CD4-positive, alpha-beta T cell treated with Interleukin-6 for 4 hours (primary cell): ENCODE data around the gene GMDS.
A peak's percentile ranks its signal among the peaks of the same experiment; 100 is the strongest.

Experiments
- DNase-seq: peaks from one replicate; pipeline ENCODE4 v3.0.0-alpha.2; 2020; ENCODE audit warnings: mixed read lengths

The GMDS gene

DNA sequence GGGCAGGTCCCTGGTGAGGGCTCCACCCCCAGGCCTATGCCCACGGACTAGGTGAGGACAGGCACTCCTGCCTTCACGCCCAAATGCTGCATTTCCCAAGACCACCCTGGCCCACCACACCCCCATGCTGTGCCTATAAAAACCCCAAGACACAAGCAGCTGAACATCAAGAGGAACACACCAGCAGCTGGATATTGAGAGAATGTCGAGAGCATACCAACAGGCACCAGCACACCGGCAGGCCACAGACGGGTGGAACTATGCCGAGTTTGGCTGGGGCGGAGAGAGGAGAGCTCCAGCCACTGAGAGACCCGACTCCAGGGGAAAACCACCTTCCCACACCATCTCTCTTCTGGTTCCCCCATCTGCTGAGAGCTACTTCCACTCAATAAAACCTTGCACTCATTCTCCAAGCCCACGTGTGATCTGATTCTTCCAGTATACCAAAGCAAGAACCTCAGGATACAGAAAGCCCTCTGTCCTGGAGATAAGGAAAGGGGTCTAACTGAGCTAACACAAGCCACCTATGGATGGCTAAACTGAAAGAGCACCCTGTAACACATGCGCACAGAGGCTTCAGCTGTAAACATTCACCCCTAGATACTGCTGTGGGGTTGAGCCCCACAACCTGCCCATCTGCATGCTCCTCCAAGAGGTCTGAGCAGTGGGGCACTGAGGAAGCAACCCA, 319.5 kb downstream of the GMDS start:
- no peak for DNase-seq

DNA sequence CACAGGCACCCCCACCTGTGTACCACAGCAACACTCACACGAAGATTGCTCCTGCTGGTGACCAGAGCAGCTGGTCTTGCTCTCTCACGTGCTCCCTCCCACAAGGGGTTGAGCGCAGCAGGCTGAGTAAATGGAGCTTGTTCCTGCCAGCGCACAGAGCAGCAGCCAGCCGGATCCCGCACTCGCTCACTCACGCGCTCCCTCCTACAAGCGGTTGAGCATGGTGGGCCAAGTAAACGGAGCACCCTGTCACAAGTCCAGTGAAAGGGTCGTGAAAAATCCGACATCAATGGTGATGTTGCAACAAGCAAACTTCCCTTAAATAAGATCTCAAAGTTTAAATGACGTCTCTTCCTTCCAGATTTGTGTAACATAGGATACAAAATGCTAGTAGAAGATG, 322.0 kb downstream of the GMDS start:
- no peak for DNase-seq

GRCh38 chr6:1917626-1918371, 327.6 kb downstream of the GMDS start:
- DNase-seq = peak; percentile 6

- no peak for DNase-seq
These were observed 328.9 kb downstream of the GMDS start for GRCh38 chr6:1916334-1917070.

- no peak for DNase-seq
These were observed 330.2 kb downstream of the GMDS start for GRCh38 chr6:1915226-1915625.

- no peak for DNase-seq
These were observed 331.8 kb downstream of the GMDS start for GRCh38 chr6:1913577-1913976.

DNA sequence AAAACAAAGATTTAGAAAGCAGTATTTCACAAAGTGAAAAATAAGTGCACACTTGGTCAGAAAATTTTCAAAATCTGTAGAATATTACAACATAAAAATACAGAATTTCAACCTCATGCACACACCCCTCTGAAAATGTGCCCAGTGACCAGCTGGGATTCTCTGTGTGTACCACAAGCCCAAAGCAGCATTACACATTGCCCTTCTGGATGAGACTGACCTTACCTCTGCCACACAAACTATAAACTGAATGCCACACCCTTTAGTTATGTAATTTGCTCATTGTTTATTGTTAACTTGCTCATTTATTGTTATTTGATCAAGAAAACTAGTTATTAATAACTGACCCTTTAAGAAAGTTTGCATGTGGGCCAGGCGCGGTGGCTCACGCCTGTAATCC, 332.7 kb downstream of the GMDS start:
- DNase-seq = no peak

DNA sequence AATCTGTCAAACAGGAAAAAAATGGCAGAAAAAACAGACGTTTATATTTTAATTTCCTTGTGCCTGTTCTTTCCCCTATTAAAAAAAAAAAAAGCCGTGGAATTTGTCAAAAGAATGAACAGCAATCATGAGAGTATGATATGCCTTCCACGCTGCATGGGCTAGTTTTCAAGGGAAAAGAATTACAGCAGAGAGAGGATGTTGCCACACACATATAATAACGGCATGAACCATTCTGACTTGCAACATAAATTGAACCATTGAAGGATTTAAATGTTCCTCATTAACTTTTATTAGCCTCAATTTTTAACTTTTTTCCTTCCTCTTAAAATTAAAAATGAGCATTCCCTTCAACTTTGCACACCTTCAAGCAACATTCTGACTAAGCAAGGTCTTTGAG, 333.9 kb downstream of the GMDS start:
- no peak for DNase-seq

DNA sequence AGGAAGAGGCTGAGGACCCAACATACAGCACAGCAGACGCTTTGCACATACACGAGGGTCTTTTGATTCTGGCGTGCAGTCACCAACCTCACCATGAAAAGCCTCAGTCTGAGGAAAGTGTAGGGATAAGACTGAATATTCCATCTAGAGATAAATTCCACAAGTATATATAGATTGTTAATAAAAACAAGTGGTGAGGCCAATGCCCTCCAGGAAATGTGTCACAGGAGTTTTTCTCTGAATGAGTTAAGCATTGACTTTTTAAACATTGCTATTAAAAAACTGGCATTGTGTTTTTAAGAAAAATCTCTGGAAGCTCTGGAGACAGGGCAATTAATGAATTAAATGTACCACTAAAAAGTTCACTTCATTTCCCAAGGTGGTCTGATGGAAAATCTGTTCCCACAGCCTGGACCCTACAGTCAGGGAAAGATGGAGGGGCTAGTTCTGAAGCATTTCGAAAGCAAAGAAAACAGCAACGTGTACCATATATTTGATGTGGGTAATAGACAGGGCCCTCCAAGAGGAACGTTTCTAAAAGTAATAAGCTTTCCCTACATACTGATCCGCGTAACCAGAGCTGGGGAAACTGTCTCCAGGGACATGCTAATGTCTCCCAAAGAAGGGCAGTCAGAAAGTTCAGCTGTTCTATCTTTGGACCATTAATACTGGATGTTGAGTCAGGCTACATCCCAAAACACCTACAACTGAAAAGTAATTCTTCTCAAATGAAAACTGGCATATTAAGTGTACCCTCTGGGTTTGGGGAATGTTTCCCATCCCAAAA, 334.6 kb downstream of the GMDS start:
- DNase-seq = no peak

GRCh38 chr6:1908784-1909183, 336.6 kb downstream of the GMDS start:
- DNase-seq = no peak

DNA sequence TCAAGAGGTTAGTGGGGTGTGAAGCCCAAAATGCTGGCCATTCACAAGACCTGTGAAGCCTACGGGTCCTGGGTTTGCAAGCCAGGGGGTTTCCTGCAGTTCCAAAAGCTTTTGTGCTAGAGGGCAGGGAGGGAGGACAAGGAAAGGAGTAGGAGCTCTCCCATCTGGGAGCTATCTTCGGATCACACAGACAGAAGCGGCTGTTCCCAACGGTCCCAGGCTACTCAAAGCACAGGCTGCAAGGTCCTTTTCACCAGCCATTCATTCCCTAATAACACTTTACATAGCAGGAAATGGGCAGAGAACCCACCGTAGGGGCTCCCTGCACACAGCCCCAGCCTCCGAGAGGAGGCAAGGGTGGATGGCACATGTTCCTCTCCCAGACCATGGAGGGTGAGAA, 338.8 kb downstream of the GMDS start:
- no peak for DNase-seq

DNA sequence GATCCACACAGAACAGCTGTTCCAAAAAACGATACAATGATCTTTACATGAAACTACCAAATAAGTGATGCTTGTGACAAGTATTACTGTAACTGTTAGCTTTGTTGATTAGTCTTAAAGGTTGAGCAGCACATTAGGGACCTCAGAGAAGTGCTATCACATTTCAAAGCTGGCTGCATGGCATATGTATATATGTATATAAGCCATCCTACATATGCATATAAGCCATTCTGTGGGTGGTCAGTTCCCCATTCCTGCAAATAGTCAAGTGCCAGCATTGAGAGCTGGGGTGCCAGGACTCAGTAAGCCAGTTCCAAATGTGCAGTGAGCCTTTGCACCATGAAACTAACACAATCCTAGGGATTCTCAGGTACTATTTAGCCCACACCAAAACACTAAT, 339.4 kb downstream of the GMDS start:
- no peak for DNase-seq

DNA sequence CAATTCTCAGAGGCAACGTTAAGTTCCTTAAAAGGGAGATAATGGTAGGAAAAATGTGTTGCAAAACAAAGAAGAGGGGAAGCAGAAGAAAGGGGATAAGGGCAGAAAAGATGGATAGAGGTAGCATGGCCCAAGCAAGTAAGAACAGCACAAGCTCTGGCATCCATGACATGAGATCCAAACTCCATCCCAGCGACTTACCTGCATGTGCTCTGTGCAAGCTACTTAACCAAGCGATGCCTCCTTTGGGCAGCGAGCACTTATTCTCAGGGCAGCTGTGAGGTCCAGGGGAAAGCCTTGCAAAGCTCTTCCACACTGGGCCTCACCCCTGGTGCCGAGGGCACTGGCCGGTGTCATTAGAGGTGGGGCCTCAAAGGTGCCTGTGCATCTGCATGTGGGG, 340.5 kb downstream of the GMDS start:
- DNase-seq = no peak

GRCh38 chr6:1904466-1904799, 341.0 kb downstream of the GMDS start:
- no peak for DNase-seq

DNA sequence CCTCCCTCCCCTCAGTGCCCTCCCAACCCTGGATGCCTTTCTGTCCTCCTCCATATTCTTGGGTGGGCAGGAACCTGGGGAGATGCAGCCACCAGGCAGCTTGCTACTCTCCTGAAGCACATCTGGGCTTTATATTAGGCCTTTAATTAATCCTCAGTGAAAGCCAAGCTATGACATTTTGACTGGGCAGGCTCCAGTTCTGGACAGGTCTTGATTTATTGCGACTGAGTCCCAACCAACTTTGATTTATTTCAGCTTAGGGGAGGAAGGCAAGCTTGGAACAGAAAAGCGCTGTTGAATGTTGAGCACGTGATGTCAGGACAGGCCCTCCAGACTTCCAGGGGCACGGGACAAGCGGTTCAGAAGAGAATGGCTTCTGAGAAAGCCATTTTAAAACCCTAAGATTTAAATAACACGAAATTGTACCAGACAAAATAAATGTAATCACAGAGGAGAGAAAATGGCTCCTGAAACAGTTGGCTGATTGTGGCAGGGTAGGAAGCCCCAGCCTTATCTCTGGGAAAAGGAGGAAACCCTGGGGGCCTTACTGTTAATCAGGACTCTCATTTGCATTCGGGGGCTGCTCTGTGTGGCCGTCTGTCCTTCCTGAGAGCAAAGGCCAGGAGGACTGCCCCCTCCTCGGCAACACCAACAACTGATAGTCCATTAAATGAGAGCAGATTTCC, 341.5 kb downstream of the GMDS start:
- no peak for DNase-seq

GRCh38 chr6:1901556-1901955, 343.8 kb downstream of the GMDS start:
- no peak for DNase-seq

DNA sequence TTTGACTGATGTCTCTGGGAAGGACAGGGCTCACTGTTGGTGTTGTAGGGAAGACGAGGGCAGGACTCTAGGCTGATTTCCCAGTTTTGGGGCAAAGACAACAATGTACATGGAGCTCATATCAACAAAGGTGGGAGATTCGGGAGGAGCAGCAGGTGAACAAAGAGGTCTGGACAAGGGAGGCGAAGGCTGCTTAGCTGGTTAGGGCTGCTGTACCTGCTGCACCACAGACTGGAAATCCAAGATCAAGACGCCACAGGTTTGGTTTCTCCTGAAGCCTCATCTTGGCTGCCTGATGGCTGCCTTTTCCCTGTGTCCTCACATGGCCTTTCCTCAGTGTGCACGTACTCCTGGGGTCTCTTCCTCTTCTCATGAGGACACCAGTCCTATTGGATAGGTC, 348.5 kb downstream of the GMDS start:
- no peak for DNase-seq

DNA sequence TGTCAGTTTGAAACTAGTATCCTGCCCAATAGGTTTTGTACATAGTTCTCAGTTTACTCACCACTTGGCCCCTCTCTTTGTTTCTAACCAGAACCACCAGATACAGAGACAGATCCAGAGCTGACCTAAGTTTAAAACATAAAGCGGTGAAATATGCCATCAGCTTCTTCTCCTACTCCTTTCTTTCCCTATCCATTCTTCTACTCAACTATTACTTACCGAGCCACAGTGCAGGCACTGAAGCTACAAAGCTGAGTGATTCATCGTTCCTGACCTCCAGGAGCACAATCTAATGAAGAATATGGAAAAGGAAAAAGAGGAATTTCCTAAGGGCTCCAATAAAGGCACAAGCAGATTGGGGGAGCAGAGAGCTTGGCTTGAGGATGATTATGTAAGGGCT, 349.7 kb downstream of the GMDS start:
- no peak for DNase-seq

- DNase-seq = no peak
These were observed 350.5 kb downstream of the GMDS start for GRCh38 chr6:1894954-1895353.

DNA sequence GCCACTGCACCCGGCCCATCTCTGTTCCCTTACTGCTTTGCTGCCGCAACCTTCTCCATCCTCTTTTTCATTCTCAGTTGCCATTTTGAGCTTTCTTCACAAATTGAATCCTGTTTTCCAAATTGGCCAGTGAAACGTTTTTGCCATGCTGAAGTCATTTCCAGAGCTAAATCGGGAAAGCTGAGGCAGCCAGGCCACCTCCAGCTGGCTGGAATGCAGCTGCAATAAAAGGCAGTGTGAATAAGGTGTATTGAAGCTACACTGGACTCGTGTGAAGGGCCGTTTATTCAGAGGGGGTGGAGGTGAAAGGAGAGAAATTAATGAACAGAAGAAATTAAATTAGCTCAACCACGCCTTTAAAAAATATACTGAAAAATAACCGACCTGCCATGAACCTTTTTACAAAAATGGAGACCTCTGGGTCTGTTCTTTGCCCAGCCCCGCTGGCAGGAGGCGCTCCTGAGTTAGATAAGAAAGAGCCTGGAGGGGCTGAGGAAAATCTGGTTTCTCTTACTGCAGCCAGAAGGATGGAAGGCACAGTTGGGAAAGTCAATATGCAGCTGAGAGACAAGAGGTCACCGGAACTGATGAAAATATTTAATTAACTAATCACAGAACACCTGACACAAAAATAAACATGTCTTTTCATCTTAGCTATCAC, 351.8 kb downstream of the GMDS start:
- DNase-seq = no peak

- no peak for DNase-seq
These were observed 352.7 kb downstream of the GMDS start for GRCh38 chr6:1892716-1893115.

DNA sequence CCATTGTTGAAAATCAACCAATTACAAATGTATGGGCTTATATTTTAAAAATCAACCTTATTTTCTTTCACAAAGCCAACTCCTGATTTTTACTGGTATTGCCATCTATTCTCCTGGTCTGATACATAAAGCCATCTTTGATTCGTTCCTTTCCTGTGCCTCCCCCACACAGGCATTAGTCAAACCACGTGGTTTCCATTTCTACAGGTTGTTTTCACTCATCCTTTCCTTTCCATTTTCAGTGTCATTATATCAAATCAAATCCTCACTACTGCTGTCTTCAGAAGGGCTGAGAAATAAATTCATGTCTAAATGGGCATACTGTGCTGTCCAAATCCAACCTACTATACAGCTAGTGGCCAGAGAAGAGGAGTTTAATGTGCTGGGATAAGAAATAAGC, 354.4 kb downstream of the GMDS start:
- no peak for DNase-seq
